ENCODE results near the gene RAD54L.
"Not testable (repeated sequence)": the region's sequence is repeated elsewhere in the genome, so short reads cannot be mapped to it uniquely, and the experiment has no call there.

DNA sequence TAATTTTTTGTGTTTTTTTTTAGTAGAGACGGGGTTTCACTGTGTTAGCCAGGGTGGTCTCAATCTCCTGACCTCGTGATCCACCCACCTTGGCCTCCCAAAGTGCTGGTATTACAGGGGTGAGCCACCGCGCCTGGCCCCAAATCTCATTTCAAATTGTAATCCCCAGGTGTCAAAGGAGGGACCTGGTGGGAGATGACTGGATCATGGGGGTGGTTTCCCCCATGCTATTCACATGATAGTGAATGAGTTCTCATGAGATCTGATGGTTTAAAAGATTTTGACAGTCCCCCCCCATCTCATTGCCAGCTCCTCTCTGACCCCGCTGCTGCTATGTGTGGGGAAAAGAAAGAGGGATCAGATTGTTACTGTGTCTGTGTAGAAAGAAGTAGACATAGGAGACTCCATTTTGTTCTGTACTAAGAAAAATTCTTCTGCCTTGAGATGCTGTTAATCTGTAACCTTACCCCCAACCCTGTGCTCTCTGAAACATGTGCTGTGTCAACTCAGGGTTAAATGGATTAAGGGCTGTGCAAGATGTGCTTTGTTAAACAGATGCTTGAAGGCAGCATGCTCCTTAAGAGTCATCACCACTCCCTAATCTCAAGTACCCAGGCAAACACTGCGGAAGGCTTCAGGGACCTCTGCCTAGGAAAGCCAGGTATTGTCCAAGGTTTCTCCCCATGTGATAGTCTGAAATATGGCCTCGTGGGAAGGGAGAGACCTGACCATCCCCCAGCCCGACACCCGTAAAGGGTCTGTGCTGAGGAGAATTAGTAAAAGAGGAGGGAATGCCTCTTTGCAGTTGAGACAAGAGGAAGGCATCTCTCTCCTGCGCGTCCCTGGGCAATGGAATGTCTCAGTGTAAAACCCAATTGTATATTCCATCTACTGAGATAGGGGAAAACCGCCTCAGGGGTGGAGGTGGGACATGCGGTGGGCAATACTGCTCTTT is 72.7 kb downstream of the RAD54L start:
- TF ChIP-seq, protein P1, sequence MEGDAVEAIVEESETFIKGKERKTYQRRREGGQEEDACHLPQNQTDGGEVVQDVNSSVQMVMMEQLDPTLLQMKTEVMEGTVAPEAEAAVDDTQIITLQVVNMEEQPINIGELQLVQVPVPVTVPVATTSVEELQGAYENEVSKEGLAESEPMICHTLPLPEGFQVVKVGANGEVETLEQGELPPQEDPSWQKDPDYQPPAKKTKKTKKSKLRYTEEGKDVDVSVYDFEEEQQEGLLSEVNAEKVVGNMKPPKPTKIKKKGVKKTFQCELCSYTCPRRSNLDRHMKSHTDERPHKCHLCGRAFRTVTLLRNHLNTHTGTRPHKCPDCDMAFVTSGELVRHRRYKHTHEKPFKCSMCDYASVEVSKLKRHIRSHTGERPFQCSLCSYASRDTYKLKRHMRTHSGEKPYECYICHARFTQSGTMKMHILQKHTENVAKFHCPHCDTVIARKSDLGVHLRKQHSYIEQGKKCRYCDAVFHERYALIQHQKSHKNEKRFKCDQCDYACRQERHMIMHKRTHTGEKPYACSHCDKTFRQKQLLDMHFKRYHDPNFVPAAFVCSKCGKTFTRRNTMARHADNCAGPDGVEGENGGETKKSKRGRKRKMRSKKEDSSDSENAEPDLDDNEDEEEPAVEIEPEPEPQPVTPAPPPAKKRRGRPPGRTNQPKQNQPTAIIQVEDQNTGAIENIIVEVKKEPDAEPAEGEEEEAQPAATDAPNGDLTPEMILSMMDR (conservative IDR thresholded peaks at IDR 0.05; ENCODE audit: low read depth, low read length) = not testable (repeated sequence)
- not testable (repeated sequence) for TF ChIP-seq EZH2 (IDR thresholded peaks at IDR 0.05; ENCODE audit: low read length, unreplicated experiment)

Measured in PC-3 (cell line).